Inflammatory macrophage treated with lipopolysaccharide for 4 hours (primary cell): ENCODE measurements around the gene RSPH3.
"Not testable (repeated sequence)": the region's sequence is repeated elsewhere in the genome, so short reads cannot be mapped to it uniquely, and the experiment has no call there.

ENCODE experiments used
- DNase-seq: peaks from one replicate; pipeline ENCODE4 v3.0.0-alpha.2; 2020

RSPH3 gene

GRCh38 chr6:159020011-159020410 is 20.0 kb upstream of the RSPH3 start:
- no peak for DNase-seq

GRCh38 chr6:159017757-159018559 is 18.0 kb upstream of the RSPH3 start:
- DNase-seq = no peak

GRCh38 chr6:159014406-159014805 is 14.4 kb upstream of the RSPH3 start:
- no peak for DNase-seq

GRCh38 chr6:159013229-159013628 is 13.2 kb upstream of the RSPH3 start:
- DNase-seq = peak; percentile 49

GRCh38 chr6:159012201-159012600 is 12.2 kb upstream of the RSPH3 start:
- DNase-seq = no peak

GRCh38 chr6:159010037-159010612 is 10.1 kb upstream of the RSPH3 start:
- peak; percentile 33 for DNase-seq

GRCh38 chr6:159008656-159009288 is 8.8 kb upstream of the RSPH3 start:
- peak; percentile 64 for DNase-seq

GRCh38 chr6:159007510-159007909 is 7.5 kb upstream of the RSPH3 start:
- DNase-seq = no peak

GRCh38 chr6:159005436-159005835 is 5.4 kb upstream of the RSPH3 start:
- peak; percentile 50 for DNase-seq

- no peak for DNase-seq
Measured at GRCh38 chr6:159004592-159004991, 4.6 kb upstream of the RSPH3 start.

- DNase-seq = peak; percentile 46
Measured at GRCh38 chr6:159002432-159003155, 2.6 kb upstream of the RSPH3 start.

GRCh38 chr6:158999154-158999665 is 792 bp downstream of the RSPH3 start:
- no peak for DNase-seq

- DNase-seq = peak; percentile 92
Measured at GRCh38 chr6:158996856-158997255, 3.1 kb downstream of the RSPH3 start.

- DNase-seq = no peak
Measured at GRCh38 chr6:158993639-158994038, 6.4 kb downstream of the RSPH3 start.

- DNase-seq = no peak
Measured at GRCh38 chr6:158991017-158991723, 8.8 kb downstream of the RSPH3 start.

- not testable (repeated sequence) for DNase-seq
Measured at GRCh38 chr6:158989711-158990110, 10.3 kb downstream of the RSPH3 start.

- DNase-seq = no peak
Measured at GRCh38 chr6:158988477-158988876, 11.5 kb downstream of the RSPH3 start.

GRCh38 chr6:158987657-158988056 is 12.3 kb downstream of the RSPH3 start:
- no peak for DNase-seq

GRCh38 chr6:158978757-158979156 is 21.2 kb downstream of the RSPH3 start:
- no peak for DNase-seq

GRCh38 chr6:158977382-158977781 is 22.6 kb downstream of the RSPH3 start:
- no peak for DNase-seq

GRCh38 chr6:158972241-158973233 is 27.5 kb downstream of the RSPH3 start:
- DNase-seq = peak; percentile 57
